Tibial nerve (tissue), 4 donors: Measurements from ENCODE around the gene NUDT16L1.

ENCODE experiments used
- EP300 ChIP-seq, 2 donors: sonication (generic); formaldehyde crosslinking; IDR thresholded peaks; one replicate each; pipeline ENCODE4 v1.6.1; 2017; ENCODE audit warnings: antibody characterized with exemption in 2 of 2, mild to moderate bottlenecking in 1 of 2
- POLR2A ChIP-seq, 2 donors: fragments of 450-650 bp; IDR thresholded peaks; one replicate each; pipeline ENCODE4 v1.6.1; 2017; ENCODE audit warnings: antibody characterized with exemption in 2 of 2, mild to moderate bottlenecking in 2 of 2, moderate library complexity in 2 of 2
- TF ChIP-seq, protein P1 (sequence below), 5 experiments: fragments of 200-600 bp in 3 of 5; fragments of 450-650 bp in 2 of 5; sonication (generic) in 3 of 5; IDR thresholded peaks; one replicate each; pipeline ENCODE4 v1.5.1; 2016 to 2019; ENCODE audit warnings: antibody characterized with exemption in 5 of 5, mild to moderate bottlenecking in 3 of 5, moderate library complexity in 2 of 5

DNA sequence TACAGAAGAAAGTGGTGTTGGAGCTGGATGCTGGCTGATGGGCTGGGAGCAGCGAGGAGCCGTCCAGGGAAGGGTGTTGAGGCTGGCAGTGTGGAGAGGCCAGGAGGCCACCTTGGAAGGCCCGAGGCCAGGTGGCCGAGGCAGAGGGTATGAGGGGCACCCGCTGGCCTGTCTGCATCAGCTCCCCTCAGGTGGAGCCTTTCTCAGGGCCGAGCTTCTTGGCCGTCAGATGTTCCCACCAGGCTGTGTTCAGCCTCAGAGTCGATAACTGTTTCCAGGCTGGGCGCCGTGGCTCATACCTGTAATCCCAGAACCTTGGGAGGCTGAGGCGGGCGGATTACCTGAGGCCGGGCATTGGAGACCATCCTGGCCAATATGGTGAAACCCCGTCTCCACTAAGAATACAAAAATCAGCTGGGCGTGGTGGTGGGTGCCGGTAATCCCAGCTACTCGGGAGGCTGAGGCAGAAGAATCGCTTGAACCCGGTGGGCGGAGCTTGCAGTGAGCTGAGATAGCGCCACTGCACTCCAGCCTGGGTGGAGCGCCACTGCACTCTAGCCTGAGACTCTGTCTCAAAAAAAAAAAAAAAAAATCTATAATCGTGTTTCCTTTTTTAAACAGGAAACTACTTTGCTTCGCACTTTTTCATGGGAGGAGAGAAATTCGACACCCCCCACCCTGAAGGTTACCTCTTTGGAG lies 43.5 kb upstream of the NUDT16L1 start:
- TF ChIP-seq, protein P1, sequence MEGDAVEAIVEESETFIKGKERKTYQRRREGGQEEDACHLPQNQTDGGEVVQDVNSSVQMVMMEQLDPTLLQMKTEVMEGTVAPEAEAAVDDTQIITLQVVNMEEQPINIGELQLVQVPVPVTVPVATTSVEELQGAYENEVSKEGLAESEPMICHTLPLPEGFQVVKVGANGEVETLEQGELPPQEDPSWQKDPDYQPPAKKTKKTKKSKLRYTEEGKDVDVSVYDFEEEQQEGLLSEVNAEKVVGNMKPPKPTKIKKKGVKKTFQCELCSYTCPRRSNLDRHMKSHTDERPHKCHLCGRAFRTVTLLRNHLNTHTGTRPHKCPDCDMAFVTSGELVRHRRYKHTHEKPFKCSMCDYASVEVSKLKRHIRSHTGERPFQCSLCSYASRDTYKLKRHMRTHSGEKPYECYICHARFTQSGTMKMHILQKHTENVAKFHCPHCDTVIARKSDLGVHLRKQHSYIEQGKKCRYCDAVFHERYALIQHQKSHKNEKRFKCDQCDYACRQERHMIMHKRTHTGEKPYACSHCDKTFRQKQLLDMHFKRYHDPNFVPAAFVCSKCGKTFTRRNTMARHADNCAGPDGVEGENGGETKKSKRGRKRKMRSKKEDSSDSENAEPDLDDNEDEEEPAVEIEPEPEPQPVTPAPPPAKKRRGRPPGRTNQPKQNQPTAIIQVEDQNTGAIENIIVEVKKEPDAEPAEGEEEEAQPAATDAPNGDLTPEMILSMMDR (IDR thresholded peaks at IDR 0.05) = no peak
- TF ChIP-seq EP300 (IDR thresholded peaks at IDR 0.05) = no peak
- TF ChIP-seq POLR2A (IDR thresholded peaks at IDR 0.05) = no peak
